Endothelial cell of umbilical vein (primary cell): Measurements from ENCODE around the gene PROCA1. TPM values are rescaled to one million over a fixed set of nuclear protein-coding genes. Genes with fewer than 3 reads are reported as not detected.

Experiments
- BruUV-seq: library from RNA; stranded (reverse); fragments of 400-500 nt; replicated peaks from 2 replicates; lab custom pipeline; 2021; lab: Mats Ljungman, UMichigan
- CTCF ChIA-PET: fragments of 300-600, 350-600 bp; sonication (Branson Sonifier 250); formaldehyde crosslinking; loops from one replicate; lab custom pipeline; 2021; ENCODE audit warnings: antibody characterized with exemption, inconsistent platforms; lab: Charles Lee
- POLR2A ChIA-PET: fragments of 300-600, 350-600 bp; sonication (Branson Sonifier 250); formaldehyde crosslinking; loops from one replicate; lab custom pipeline; 2021; ENCODE audit warnings: antibody characterized with exemption, inconsistent platforms; lab: Charles Lee
- DNase-seq: peaks from one replicate; pipeline ENCODE4 v3.0.0-alpha.2; 2011; ENCODE audit warnings: low read depth, low spot score
- FAIRE-seq: peaks from 2 replicates; lab custom pipeline; 2011; peaks lifted over from hg19 to GRCh38; lab: Jason Lieb, UNC
- H2AFZ ChIP-seq: 2 replicates; pipeline ENCODE4 v1.6.0; 2012; ENCODE audit warnings: low read depth, low read length, control low read depth, inconsistent platforms
- H3K27ac ChIP-seq: 2 replicates; pipeline ENCODE4 v1.5.1; 2011; ENCODE audit warnings: low read depth, mild to moderate bottlenecking, control low read depth, low read length, moderate library complexity; ENCODE audit not compliant: insufficient read depth
- H3K27me3 ChIP-seq, 2 experiments: 2 replicates each; pipeline versions ENCODE4 v1.6.0 to v1.6.1; 2011; ENCODE audit warnings: low read length in 2 of 2, mixed read lengths in 1 of 2; ENCODE audit not compliant: control insufficient read depth in 2 of 2, insufficient read depth in 2 of 2
- H3K36me3 ChIP-seq, 2 experiments: 2 replicates in 1 of 2; 3 replicates in 1 of 2; pipeline ENCODE4 v1.5.1; 2011; ENCODE audit warnings: low read length in 2 of 2, mild to moderate bottlenecking in 1 of 2, moderate library complexity in 1 of 2; ENCODE audit not compliant: control insufficient read depth in 2 of 2, insufficient read depth in 2 of 2; ENCODE audit errors: extremely low read depth in 1 of 2
- H3K4me1 ChIP-seq: 3 replicates; pipeline ENCODE4 v1.5.1; 2011; ENCODE audit warnings: mild to moderate bottlenecking, low read length; ENCODE audit not compliant: control insufficient read depth, insufficient read depth; ENCODE audit errors: extremely low read depth
- H3K4me2 ChIP-seq: 2 replicates; pipeline ENCODE4 v1.6.1; 2011; ENCODE audit warnings: low read length, control low read depth, mixed read lengths; ENCODE audit not compliant: insufficient read depth
- H3K4me3 ChIP-seq, 3 experiments: fragments of 200-600 bp in 1 of 3; sonication (generic), shearing (Covaris generic) in 1 of 3; replicated peaks in 1 of 3; 2 replicates each; pipeline ENCODE4 v1.5.1; 2011 to 2016; ENCODE audit warnings: control low read depth in 3 of 3, low read length in 3 of 3, mild to moderate bottlenecking in 2 of 3, inconsistent platforms in 1 of 3, low read depth in 1 of 3, moderate library complexity in 1 of 3; ENCODE audit not compliant: insufficient read depth in 1 of 3
- H3K79me2 ChIP-seq: 2 replicates; pipeline ENCODE4 v1.6.0; 2012; ENCODE audit warnings: low read length, inconsistent platforms; ENCODE audit not compliant: control insufficient read depth, insufficient read depth
- H3K9ac ChIP-seq: replicated peaks from 2 replicates; pipeline ENCODE3; 2011; ENCODE audit warnings: low read length, control low read depth; ENCODE audit not compliant: insufficient read depth; ENCODE audit errors: extremely low read depth
- H3K9me1 ChIP-seq: replicated peaks from 3 replicates; pipeline ENCODE4 v1.6.0; 2011; ENCODE audit warnings: mild to moderate bottlenecking, low read length; ENCODE audit not compliant: control insufficient read depth, insufficient read depth; ENCODE audit errors: extremely low read depth
- H3K9me3 ChIP-seq: replicated peaks from 2 replicates; pipeline ENCODE4 v1.5.1; 2012; ENCODE audit warnings: low read length, inconsistent platforms; ENCODE audit not compliant: control insufficient read depth, insufficient read depth
- H4K20me1 ChIP-seq: replicated peaks from 2 replicates; pipeline ENCODE3; 2011; ENCODE audit warnings: mild to moderate bottlenecking, low read length; ENCODE audit not compliant: control insufficient read depth, insufficient read depth; ENCODE audit errors: extremely low read depth
- MAX ChIP-seq: IDR thresholded peaks from 2 replicates; pipeline ENCODE4 v1.6.1; 2011; ENCODE audit not compliant: insufficient read depth, insufficient read length
- POLR2AphosphoS5 ChIP-seq: IDR thresholded peaks from 2 replicates; pipeline ENCODE4 v1.6.1; 2012; ENCODE audit warnings: low read depth, mild to moderate bottlenecking, control low read depth, low read length, moderate library complexity; ENCODE audit not compliant: insufficient read depth
- dilution Hi-C: fragments of 300-500 bp; cut with MboI; formaldehyde crosslinking; loops from one replicate; pipeline ENCODE4 v1.15.0; 2019; ENCODE audit warnings: low sequenced_read_pairs; ENCODE audit not compliant: extremely low pct_ligation_motif_present
- intact Hi-C: fragments of 100-400 bp; cut with micrococcal nuclease; formaldehyde crosslinking; loops from one replicate; pipeline ENCODE4 v1.10.0; 2022
- polyA plus RNA-seq, 4 experiments: library from polyadenylated mRNA; depleted of rRNA in 3 of 4; stranded (reverse) in 3 of 4; unstranded in 1 of 4; fragments of >200 nt; gene quantifications; 2 replicates each; pipeline versions ENCODE4 v1.2.1 to v1.2.3, GENCODE V29; 2011 to 2012; ENCODE audit warnings: missing spikeins in 1 of 4
- total RNA-seq: library from RNA; stranded (reverse); gene quantifications from 2 replicates; pipeline ENCODE4 v1.2.3, GENCODE V29; 2021
- TF ChIP-seq, protein P1 (sequence below), 2 donors: IDR thresholded peaks; 1 replicate in 1 of 2; 2 replicates in 1 of 2; pipeline ENCODE4 v1.5.1; 2011; ENCODE audit warnings: low read length in 2 of 2, mild to moderate bottlenecking in 2 of 2, moderate library complexity in 2 of 2, control low read depth in 1 of 2, inconsistent platforms in 1 of 2, low read depth in 1 of 2; ENCODE audit not compliant: insufficient read depth in 1 of 2; ENCODE audit errors: extremely low read depth in 1 of 2

The PROCA1 gene
- total and polyA plus RNA-seq, 2 donors (not counting 3 experiments of a cell fraction or from before 2014, with no cell fraction given) = 2.0 to 2.1 TPM

- Histone ChIP-seq H3K9me3 (no peaks in the 10 kb centered on the region), H3K27ac (no peak overlapping the region)
- POLR2A ChIA-PET = interaction anchor here (0.7 to 4.7 kb wide), 5 partner anchors 16 to 226 kb away, joined by 3 to 45 read pairs (median 7); no protein-coding TSS in a partner anchor
Observed at GRCh38 chr17:28726627-28727491, 15.2 kb upstream of the PROCA1 start.

More at GRCh38 chr17:28726627-28727491, 15.2 kb upstream of the PROCA1 start:
- no TSS peak for BruUV-seq
- H2AFZ ChIP-seq = peak overlapping the region; percentile 84
- H3K27me3 ChIP-seq = no peaks in the 10 kb centered on the region
- no peaks in the 10 kb centered on the region for H3K9me1 ChIP-seq
- CTCF ChIA-PET = interaction anchor here (0.6 to 13.7 kb wide), 41 partner anchors 8 to 397 kb away, joined by 3 to 602 read pairs (median 7); partner anchors contain the start of genes ERAL1, FAM222B, FLOT2 and PHF12
- intact Hi-C loops (loop anchor here (1.0 to 2.0 kb wide), 6 partner anchors 23 to 225 kb away; partner anchors contain the start of gene DHRS13), dilution Hi-C loops (no loop called here)
- H3K4me3 ChIP-seq = peak overlapping the region; percentile 29 to 57 (median 41)
- H3K4me1 ChIP-seq = peaks cover 34% of the 10 kb centered on the region
- FAIRE-seq (peak; percentile 91), DNase-seq (peak; percentile 95)
- TF ChIP-seq MAX (no peak), POLR2AphosphoS5 (peak; percentile 32)
- TF ChIP-seq, protein P1, sequence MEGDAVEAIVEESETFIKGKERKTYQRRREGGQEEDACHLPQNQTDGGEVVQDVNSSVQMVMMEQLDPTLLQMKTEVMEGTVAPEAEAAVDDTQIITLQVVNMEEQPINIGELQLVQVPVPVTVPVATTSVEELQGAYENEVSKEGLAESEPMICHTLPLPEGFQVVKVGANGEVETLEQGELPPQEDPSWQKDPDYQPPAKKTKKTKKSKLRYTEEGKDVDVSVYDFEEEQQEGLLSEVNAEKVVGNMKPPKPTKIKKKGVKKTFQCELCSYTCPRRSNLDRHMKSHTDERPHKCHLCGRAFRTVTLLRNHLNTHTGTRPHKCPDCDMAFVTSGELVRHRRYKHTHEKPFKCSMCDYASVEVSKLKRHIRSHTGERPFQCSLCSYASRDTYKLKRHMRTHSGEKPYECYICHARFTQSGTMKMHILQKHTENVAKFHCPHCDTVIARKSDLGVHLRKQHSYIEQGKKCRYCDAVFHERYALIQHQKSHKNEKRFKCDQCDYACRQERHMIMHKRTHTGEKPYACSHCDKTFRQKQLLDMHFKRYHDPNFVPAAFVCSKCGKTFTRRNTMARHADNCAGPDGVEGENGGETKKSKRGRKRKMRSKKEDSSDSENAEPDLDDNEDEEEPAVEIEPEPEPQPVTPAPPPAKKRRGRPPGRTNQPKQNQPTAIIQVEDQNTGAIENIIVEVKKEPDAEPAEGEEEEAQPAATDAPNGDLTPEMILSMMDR (IDR thresholded peaks at IDR 0.05; ENCODE audit: extremely low read depth in 1 of 2, insufficient read depth in 1 of 2, low read depth in 1 of 2, low read length in 2 of 2) = peak; percentile 98 to 99
- peaks cover 15 to 19% of the 10 kb centered on the region in 2 experiments for H3K36me3 ChIP-seq
- H4K20me1 ChIP-seq = no peaks in the 10 kb centered on the region
- peak overlapping the region; percentile 53 for H3K9ac ChIP-seq
- H3K79me2 ChIP-seq = peaks cover 17% of the 10 kb centered on the region
- peak overlapping the region; percentile 68 for H3K4me2 ChIP-seq
